LoVo (cell line): ENCODE results near the gene GPRC5B.

Experiments used
- DNase-seq: peaks from one replicate; pipeline ENCODE4 v3.0.0-alpha.2; 2016; ENCODE audit warnings: low spot score

The GPRC5B gene

GRCh38 chr16:19810817-19811731 is 73.6 kb downstream of the GPRC5B start:
- DNase-seq: no peak

- no peak for DNase-seq
Measured at GRCh38 chr16:19809693-19810092, 75.0 kb downstream of the GPRC5B start.

- no peak for DNase-seq
Measured at GRCh38 chr16:19809121-19809635, 75.5 kb downstream of the GPRC5B start.

- DNase-seq: no peak
Measured at GRCh38 chr16:19808061-19808641, 76.5 kb downstream of the GPRC5B start.
